H9 (cell line): ENCODE results near the gene RUNX1. TPM values are rescaled to one million over a fixed set of nuclear protein-coding genes. Genes with fewer than 3 reads are reported as not detected.

Source experiments
- DNase-seq: peaks from one replicate; pipeline ENCODE4 v3.0.0-alpha.2; 2017
- H2AFZ ChIP-seq: one replicate; pipeline ENCODE4 v1.6.1; 2013; ENCODE audit warnings: mild to moderate bottlenecking, low read length, control low read depth, moderate library complexity
- H2AK5ac ChIP-seq: 2 replicates; pipeline ENCODE4 v1.6.1; 2013; ENCODE audit warnings: low read length, control low read depth, mixed read lengths; ENCODE audit not compliant: insufficient read length
- H2BK120ac ChIP-seq: one replicate; pipeline ENCODE4 v1.6.1; 2013; ENCODE audit warnings: low read depth, mild to moderate bottlenecking, low read length, control low read depth, inconsistent platforms; ENCODE audit not compliant: poor library complexity, severe bottlenecking
- H2BK12ac ChIP-seq: 2 replicates; pipeline ENCODE4 v1.6.1; 2013; ENCODE audit warnings: low read length, control low read depth, mixed read lengths, low read depth; ENCODE audit not compliant: insufficient read length
- H2BK15ac ChIP-seq: 2 replicates; pipeline ENCODE4 v1.6.1; 2013; ENCODE audit warnings: low read depth, low read length, control low read depth
- H2BK20ac ChIP-seq: one replicate; pipeline ENCODE4 v1.6.1; 2013; ENCODE audit warnings: low read depth, mild to moderate bottlenecking, low read length, control low read depth, inconsistent platforms; ENCODE audit not compliant: poor library complexity, severe bottlenecking
- H2BK5ac ChIP-seq: 2 replicates; pipeline ENCODE4 v1.6.1; 2013; ENCODE audit warnings: low read length, control low read depth, mixed read lengths; ENCODE audit not compliant: insufficient read length
- H3K14ac ChIP-seq: 2 replicates; pipeline ENCODE4 v1.6.1; 2013; ENCODE audit warnings: low read length, control low read depth; ENCODE audit not compliant: insufficient read depth
- H3K18ac ChIP-seq: 2 replicates; pipeline ENCODE4 v1.6.1; 2013; ENCODE audit warnings: low read depth, mild to moderate bottlenecking, mixed read lengths, low read length, control low read depth; ENCODE audit not compliant: insufficient read length
- H3K23ac ChIP-seq: 2 replicates; pipeline ENCODE4 v1.6.1; 2013; ENCODE audit warnings: low read length, control low read depth, mixed read lengths, low read depth; ENCODE audit not compliant: insufficient read length
- H3K23me2 ChIP-seq: 2 replicates; pipeline ENCODE4 v1.6.1; 2013; ENCODE audit warnings: low read depth, mild to moderate bottlenecking, mixed read lengths, low read length, control low read depth; ENCODE audit not compliant: insufficient read length, poor library complexity, severe bottlenecking
- H3K27ac ChIP-seq: 2 replicates; pipeline ENCODE4 v1.5.1; 2013; ENCODE audit warnings: low read length, control low read depth, mixed read lengths, low read depth; ENCODE audit not compliant: insufficient read length
- H3K27me3 ChIP-seq: 2 replicates; pipeline ENCODE4 v1.6.1; 2013; ENCODE audit warnings: low read length, control low read depth, inconsistent platforms; ENCODE audit not compliant: insufficient read depth
- H3K4ac ChIP-seq: 2 replicates; pipeline ENCODE4 v1.6.1; 2013; ENCODE audit warnings: low read depth, mild to moderate bottlenecking, control low read depth, inconsistent platforms, low read length, moderate library complexity
- H3K4me1 ChIP-seq: 2 replicates; pipeline ENCODE4 v1.6.1; 2013; ENCODE audit warnings: low read length, control low read depth, inconsistent platforms; ENCODE audit not compliant: insufficient read depth
- H3K4me2 ChIP-seq: 2 replicates; pipeline ENCODE4 v1.6.1; 2013; ENCODE audit warnings: low read length, control low read depth, mixed read lengths; ENCODE audit not compliant: insufficient read length, insufficient read depth
- H3K56ac ChIP-seq: 2 replicates; pipeline ENCODE4 v1.6.1; 2013; ENCODE audit warnings: low read depth, mild to moderate bottlenecking, mixed read lengths, low read length, control low read depth; ENCODE audit not compliant: insufficient read length
- H3K79me1 ChIP-seq: 2 replicates; pipeline ENCODE4 v1.6.1; 2013; ENCODE audit warnings: low read depth, mild to moderate bottlenecking, moderate library complexity, low read length, control low read depth, inconsistent platforms; ENCODE audit not compliant: insufficient read depth, poor library complexity, severe bottlenecking
- H3K79me2 ChIP-seq: 2 replicates; pipeline ENCODE4 v1.6.1; 2013; ENCODE audit warnings: low read length, control low read depth, inconsistent platforms; ENCODE audit not compliant: insufficient read depth
- H3K9ac ChIP-seq: 2 replicates; pipeline ENCODE4 v1.6.1; 2013; ENCODE audit warnings: low read length, control low read depth, mixed read lengths; ENCODE audit not compliant: insufficient read length; ENCODE audit errors: extremely low read depth
- H3K9me3 ChIP-seq: one replicate; pipeline ENCODE4 v1.6.1; 2013; ENCODE audit warnings: low read depth, low read length, inconsistent platforms; ENCODE audit not compliant: control insufficient read depth
- H3T11ph ChIP-seq: one replicate; pipeline ENCODE4 v1.6.1; 2013; ENCODE audit warnings: mild to moderate bottlenecking, low read length, control low read depth, inconsistent platforms
- H4K20me1 ChIP-seq: one replicate; pipeline ENCODE4 v1.6.1; 2013; ENCODE audit not compliant: control insufficient read depth, insufficient read length, insufficient read depth
- H4K5ac ChIP-seq: 2 replicates; pipeline ENCODE4 v1.6.1; 2013; ENCODE audit warnings: low read depth, mild to moderate bottlenecking, mixed read lengths, low read length, control low read depth; ENCODE audit not compliant: insufficient read length
- H4K8ac ChIP-seq: replicated peaks from 2 replicates; pipeline ENCODE4 v1.6.1; 2013; ENCODE audit warnings: low read length, control low read depth, mixed read lengths, low read depth; ENCODE audit not compliant: insufficient read length
- H4K91ac ChIP-seq: 2 replicates; pipeline ENCODE4 v1.6.1; 2013; ENCODE audit warnings: low read depth, mild to moderate bottlenecking, moderate library complexity, mixed read lengths, low read length, control low read depth; ENCODE audit not compliant: insufficient read length
- H3K27ac Mint-ChIP-seq, 3 experiments: 2 replicates in 2 of 3; 3 replicates in 1 of 3; pipeline ENCODE4 v1.8.0; 2020 to 2021; ENCODE audit warnings: mixed read lengths in 3 of 3, mild to moderate bottlenecking in 1 of 3, moderate library complexity in 1 of 3
- H3K27me3 Mint-ChIP-seq: 2 replicates; pipeline ENCODE4 v1.8.0; 2021; ENCODE audit warnings: low read depth, mild to moderate bottlenecking, moderate library complexity, mixed read lengths
- H3K36me3 Mint-ChIP-seq, 3 experiments: 2 replicates in 2 of 3; 3 replicates in 1 of 3; pipeline ENCODE4 v1.8.0; 2020 to 2021; ENCODE audit warnings: low read depth in 3 of 3, mixed read lengths in 3 of 3; ENCODE audit not compliant: insufficient read depth in 1 of 3
- H3K4me1 Mint-ChIP-seq, 2 experiments: 2 replicates each; pipeline ENCODE4 v1.8.0; 2020; ENCODE audit warnings: mixed read lengths in 2 of 2
- H3K4me3 Mint-ChIP-seq, 2 experiments: 2 replicates in 1 of 2; 3 replicates in 1 of 2; pipeline ENCODE4 v1.8.0; 2020 to 2021; ENCODE audit warnings: mild to moderate bottlenecking in 2 of 2, mixed read lengths in 2 of 2, moderate library complexity in 1 of 2
- H3K9me3 Mint-ChIP-seq, 2 experiments: 2 replicates in 1 of 2; 3 replicates in 1 of 2; pipeline ENCODE4 v1.8.0; 2020; ENCODE audit warnings: mild to moderate bottlenecking in 2 of 2, mixed read lengths in 2 of 2, moderate library complexity in 1 of 2
- WGBS: extraction: QIAGEN DNeasy Blood & Tissue Kit; methylation state at CpG from one replicate; pipeline ENCODE4 v1.1.7; 2013; ENCODE audit warnings: missing lambda C conversion rate, low lambda C conversion rate, mixed read lengths; ENCODE audit not compliant: insufficient read length; ENCODE audit errors: extremely low coverage; 5-methylcytosine and 5-hydroxymethylcytosine counted together
- total RNA-seq: library from RNA; stranded (reverse); gene quantifications from 2 replicates; pipeline ENCODE4 v1.2.1, GENCODE V29; 2021
- TF ChIP-seq, protein P1 (sequence below): fragments of 200-600 bp; sonication (generic); conservative IDR thresholded peaks from 3 replicates; pipeline ENCODE4 v1.8.0; 2021; ENCODE audit warnings: antibody characterized with exemption, mild to moderate bottlenecking

The RUNX1 gene
- total RNA-seq, 1 experiment from 2014 or later, result 0.72 TPM

DNA sequence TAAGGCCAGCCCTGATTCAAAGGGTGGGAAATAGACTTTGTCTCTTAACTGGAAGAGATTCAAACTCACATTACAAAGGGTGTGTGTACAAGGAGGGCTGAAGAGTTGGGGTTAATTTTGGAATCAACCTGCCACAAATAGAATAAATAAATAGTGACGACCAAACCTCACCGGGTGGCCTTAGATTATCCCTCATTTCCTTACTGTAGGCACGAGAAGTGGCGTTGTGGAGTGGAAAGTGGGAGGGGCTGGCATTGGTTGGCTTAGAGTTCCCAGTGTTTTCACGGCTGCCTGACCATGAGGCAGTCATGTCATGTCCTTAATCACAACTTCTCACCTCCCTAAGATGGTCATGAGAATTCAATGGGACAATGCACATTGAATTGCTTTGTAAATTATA, 21.3 kb upstream of the RUNX1 start:
- H3K27me3 Mint-ChIP-seq, result no peaks in the 10 kb centered on the region
- H2BK12ac ChIP-seq, result no peak overlapping the region
- no peaks in the 10 kb centered on the region for H3K79me2 ChIP-seq
- no peaks in the 10 kb centered on the region for H3K4me1 Mint-ChIP-seq
- no peak overlapping the region for H3K27ac ChIP-seq
- no peak overlapping the region for H2BK15ac ChIP-seq
- no peak overlapping the region for H3K4ac ChIP-seq
- TF ChIP-seq, protein P1, sequence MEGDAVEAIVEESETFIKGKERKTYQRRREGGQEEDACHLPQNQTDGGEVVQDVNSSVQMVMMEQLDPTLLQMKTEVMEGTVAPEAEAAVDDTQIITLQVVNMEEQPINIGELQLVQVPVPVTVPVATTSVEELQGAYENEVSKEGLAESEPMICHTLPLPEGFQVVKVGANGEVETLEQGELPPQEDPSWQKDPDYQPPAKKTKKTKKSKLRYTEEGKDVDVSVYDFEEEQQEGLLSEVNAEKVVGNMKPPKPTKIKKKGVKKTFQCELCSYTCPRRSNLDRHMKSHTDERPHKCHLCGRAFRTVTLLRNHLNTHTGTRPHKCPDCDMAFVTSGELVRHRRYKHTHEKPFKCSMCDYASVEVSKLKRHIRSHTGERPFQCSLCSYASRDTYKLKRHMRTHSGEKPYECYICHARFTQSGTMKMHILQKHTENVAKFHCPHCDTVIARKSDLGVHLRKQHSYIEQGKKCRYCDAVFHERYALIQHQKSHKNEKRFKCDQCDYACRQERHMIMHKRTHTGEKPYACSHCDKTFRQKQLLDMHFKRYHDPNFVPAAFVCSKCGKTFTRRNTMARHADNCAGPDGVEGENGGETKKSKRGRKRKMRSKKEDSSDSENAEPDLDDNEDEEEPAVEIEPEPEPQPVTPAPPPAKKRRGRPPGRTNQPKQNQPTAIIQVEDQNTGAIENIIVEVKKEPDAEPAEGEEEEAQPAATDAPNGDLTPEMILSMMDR, result no peak
- no peak overlapping the region for H3K4me2 ChIP-seq
- no peaks in the 10 kb centered on the region for H3K27me3 ChIP-seq
- H3K36me3 Mint-ChIP-seq, result 0 out of 7 replicates have a peak, but pooled peaks cover 0 to 5% (median 2%) of the 10 kb centered on the region in 3 experiments
- no peak for DNase-seq
- H2AK5ac ChIP-seq, result no peak overlapping the region
- H4K91ac ChIP-seq, result no peak overlapping the region
- no peaks in the 10 kb centered on the region for H3K4me1 ChIP-seq
- no peak overlapping the region for H2BK120ac ChIP-seq
- no peak overlapping the region for H3K14ac ChIP-seq
- H4K20me1 ChIP-seq, result no peaks in the 10 kb centered on the region
- H2BK5ac ChIP-seq, result no peak overlapping the region
- no CpG with 5 or more reads among the region's 5 CpGs for WGBS
- H3K9me3 Mint-ChIP-seq, result peaks cover 0 to 7% of the 10 kb centered on the region in 2 experiments; a peak in 4 of 5 replicates
- H3K23ac ChIP-seq, result no peak overlapping the region
- no peak overlapping the region for H3K9ac ChIP-seq
- no peak overlapping the region for H3K56ac ChIP-seq
- no peak overlapping the region for H2BK20ac ChIP-seq
- no peaks in the 10 kb centered on the region for H3K79me1 ChIP-seq
- H3K18ac ChIP-seq, result no peak overlapping the region
- no peak overlapping the region for H3T11ph ChIP-seq
- H2AFZ ChIP-seq, result no peak overlapping the region
- no peaks in the 10 kb centered on the region for H3K9me3 ChIP-seq
- H4K5ac ChIP-seq, result no peak overlapping the region
- no peak overlapping the region for H3K27ac Mint-ChIP-seq
- H4K8ac ChIP-seq, result no peak overlapping the region
- H3K4me3 Mint-ChIP-seq, result no peak overlapping the region
- H3K23me2 ChIP-seq, result no peaks in the 10 kb centered on the region
